Measurements from ENCODE around the gene CCDC91.
"Not testable (repeated sequence)": the region's sequence is repeated elsewhere in the genome, so short reads cannot be mapped to it uniquely, and the experiment has no call there.

CCDC91 gene

GRCh38 chr12:28303192-28303591 lies 112.9 kb downstream of the CCDC91 start:
- DNase-seq, result no peak

GRCh38 chr12:28306535-28306934 lies 116.3 kb downstream of the CCDC91 start:
- DNase-seq, result no peak

DNA sequence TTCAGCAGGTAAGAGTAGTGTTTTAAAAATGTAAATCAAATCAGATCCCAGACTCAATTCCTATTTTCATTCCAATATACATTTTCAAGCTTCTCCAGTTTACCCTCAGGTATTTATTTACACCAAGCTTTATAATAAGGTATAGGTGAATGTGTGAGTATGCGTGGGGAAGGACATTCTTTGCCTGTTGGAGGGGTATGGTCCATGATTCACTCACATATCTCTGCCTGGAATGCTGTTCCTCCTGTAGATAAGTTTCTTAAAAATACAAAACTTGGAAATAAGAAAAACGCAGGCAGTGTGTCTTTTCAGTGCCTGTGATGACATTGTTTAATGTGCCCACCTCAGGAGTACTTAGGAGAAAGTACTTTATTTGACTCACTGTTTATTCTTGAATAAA lies 118.6 kb downstream of the CCDC91 start:
- no peak for DNase-seq

DNA sequence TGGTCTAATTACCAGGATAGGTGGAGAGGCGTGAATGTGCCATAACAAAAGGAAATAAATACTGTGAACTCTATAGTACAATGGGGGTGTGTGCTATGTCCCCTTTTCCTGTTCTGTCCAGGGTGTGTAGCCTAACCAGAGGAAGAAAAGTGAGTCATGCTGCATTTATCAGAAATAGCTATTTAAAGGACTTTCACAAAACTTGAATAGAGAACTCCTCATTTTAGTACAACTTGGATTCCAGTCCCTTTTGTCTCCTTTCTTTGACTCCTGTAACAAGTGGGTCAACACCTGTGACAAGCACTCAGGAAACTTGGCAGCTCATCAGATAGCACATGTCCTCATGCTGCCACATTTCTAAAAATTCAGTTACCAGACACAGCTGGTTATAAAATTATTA lies 123.4 kb downstream of the CCDC91 start:
- DNase-seq, result no peak

- no peak for DNase-seq
Observed at GRCh38 chr12:28316049-28316448, 125.8 kb downstream of the CCDC91 start.

GRCh38 chr12:28318273-28318672 lies 128.0 kb downstream of the CCDC91 start:
- DNase-seq, result no peak

DNA sequence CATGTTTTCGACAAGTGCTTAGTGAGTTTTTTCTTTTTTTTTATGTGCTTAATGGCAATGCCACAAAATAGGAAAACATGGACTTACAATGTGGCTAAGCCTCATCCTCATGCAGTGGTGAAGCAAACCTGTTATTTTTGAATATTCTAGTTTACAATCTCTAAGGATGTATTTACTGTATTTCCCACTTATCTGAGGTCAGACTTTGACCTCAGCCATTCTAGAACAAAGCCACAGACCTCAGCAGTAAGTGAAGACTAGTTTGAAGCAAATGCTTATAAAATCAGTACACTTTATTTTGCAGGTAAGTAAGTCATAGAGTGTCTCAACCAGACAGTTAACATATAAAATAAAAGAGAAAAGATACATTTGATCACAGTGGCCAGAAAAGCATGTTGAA lies 130.1 kb downstream of the CCDC91 start:
- no peak for DNase-seq

DNA sequence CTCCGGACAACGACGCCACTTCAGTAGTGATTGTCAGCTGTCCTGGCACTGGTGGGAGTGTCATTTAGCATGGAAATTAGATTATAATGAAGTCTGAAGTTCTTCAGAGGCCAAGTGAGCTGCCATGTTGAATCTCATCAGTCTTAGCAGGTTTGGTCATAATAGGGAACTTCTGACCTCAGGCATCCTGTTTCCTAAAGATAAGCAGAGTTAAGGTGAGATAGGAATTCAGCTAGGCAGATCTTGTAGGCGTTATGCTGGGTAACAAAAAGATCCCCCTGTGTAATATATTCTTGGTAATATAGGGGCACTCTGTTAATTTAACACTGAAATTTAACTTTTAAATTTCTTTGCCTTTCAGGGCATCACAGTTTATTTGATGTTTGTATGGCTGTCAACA lies 137.5 kb downstream of the CCDC91 start:
- no peak for DNase-seq

- DNase-seq, result no peak
Observed at GRCh38 chr12:28328967-28329366, 138.7 kb downstream of the CCDC91 start.

DNA sequence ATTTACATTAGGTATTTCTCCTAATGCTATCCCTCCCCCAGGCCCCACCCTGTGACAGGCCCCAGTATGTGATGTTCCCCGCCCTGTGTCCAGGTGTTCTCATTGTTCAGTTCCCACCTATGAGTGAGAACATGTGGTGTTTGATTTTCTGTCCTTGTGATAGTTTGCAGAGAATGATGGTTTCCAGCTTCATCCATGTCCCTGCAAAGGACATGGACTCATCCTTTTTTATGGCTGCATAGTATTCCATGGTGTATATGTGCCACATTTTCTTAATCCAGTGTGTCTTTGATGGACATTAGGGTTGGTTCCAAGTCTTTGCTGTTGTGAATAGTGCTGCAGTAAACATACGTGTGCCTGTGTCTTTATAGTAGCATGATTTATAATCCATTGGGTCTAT lies 139.5 kb downstream of the CCDC91 start:
- not testable (repeated sequence) for DNase-seq

- not testable (repeated sequence) for DNase-seq
Observed at GRCh38 chr12:28330232-28330631, 140.0 kb downstream of the CCDC91 start.

- no peak for DNase-seq
Observed at GRCh38 chr12:28331130-28331529, 140.9 kb downstream of the CCDC91 start.

GRCh38 chr12:28340261-28341045 lies 150.2 kb downstream of the CCDC91 start:
- no peak for DNase-seq

GRCh38 chr12:28343713-28344112 lies 153.5 kb downstream of the CCDC91 start:
- DNase-seq, result no peak

GRCh38 chr12:28346567-28346966 lies 156.3 kb downstream of the CCDC91 start:
- no peak for DNase-seq

DNA sequence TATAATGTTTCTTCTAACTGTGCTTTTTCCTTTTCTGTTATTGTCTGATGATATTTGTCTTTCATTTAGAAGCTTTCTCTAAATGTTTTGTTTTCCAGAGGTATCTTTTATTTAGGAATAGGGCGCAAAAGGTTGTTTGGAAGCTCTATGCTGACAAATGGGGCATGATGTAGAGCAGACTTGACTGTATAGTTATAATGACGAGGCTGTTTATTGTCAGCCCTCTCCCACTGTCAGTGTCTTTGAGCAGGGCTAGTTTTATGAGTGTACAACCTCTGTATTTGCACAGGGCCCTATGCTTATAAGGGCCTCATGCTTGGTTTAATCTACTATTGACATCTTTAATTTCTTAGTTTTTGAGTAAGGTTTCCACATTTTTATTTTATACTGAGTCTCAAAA lies 158.9 kb downstream of the CCDC91 start:
- no peak for DNase-seq

DNA sequence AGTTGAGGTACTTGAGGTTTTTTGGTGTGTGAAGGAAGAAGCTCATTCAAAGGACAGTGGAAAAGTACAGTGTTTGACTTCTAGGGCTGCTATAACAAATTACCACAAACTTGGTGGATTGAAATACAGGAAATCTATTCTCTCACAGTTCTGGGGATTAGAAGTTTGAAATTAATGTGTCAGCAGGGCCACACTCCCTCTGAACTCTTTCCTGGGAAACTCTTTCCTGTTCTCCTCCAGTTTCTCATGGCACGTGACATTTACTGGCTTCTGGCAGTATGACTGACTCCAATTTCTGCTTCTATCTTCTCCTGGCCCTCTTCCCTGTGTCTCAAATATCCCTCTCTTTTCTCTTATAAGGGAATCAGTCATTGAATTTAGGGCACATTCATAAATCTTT lies 160.2 kb downstream of the CCDC91 start:
- DNase-seq, result no peak

- DNase-seq, result no peak
Observed at GRCh38 chr12:28351414-28351813, 161.2 kb downstream of the CCDC91 start.

DNA sequence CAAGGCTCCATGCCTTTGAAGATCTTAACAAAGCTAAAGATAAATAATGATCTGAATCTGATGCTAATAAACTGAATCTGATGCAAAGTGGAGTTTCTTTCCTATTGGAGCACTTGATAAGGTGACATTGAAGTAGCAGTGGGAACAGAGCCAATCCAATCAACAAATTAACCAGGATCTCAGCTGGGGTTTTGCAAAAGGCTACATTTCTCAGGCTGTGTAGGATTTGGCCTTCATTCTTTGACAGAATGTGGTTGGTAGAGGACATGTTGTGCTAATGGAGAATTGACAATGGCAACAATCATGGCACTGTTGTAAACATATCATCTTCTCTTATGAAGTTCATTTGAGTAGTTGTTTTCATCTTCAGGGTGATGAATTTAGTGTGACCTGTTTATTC lies 164.9 kb downstream of the CCDC91 start:
- DNase-seq, result no peak

GRCh38 chr12:28360253-28360652 lies 170.0 kb downstream of the CCDC91 start:
- no peak for DNase-seq

- no peak for DNase-seq
Observed at GRCh38 chr12:28367326-28367725, 177.1 kb downstream of the CCDC91 start.

- DNase-seq, result no peak
Observed at GRCh38 chr12:28367993-28368392, 177.7 kb downstream of the CCDC91 start.

GRCh38 chr12:28369483-28369882 lies 179.2 kb downstream of the CCDC91 start:
- DNase-seq, result no peak

DNA sequence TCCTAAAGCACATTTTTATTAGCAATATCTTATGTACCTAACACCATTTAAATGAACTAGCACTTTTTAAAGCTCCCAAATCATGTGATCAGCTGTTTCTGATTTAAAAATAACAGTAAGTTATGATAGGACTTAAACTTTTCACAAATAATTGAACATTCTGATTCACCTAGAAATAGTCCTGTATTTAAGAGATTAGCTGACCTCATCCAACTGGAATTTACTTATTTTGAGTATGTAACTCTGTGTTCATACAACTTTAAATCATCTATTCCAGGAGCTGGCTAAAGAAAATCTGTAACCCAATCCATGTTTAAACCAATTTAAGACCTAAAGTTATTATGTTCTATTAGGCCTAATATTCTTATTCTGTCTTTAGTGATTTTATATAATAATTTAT lies 184.3 kb downstream of the CCDC91 start:
- no peak for DNase-seq

GRCh38 chr12:28378736-28379135 lies 188.5 kb downstream of the CCDC91 start:
- DNase-seq, result no peak

Data from NCI-H1048 (cell line).